Body of pancreas (tissue), 4 donors: Measurements from ENCODE around the gene CTSG.

Experiments
- CTCF ChIP-seq, 7 experiments: fragments of 450-650 bp in 4 of 7; fragments of 200-600 bp in 3 of 7; sonication (generic) in 3 of 7; IDR thresholded peaks; one replicate each; pipeline ENCODE4 v1.5.1; 2016 to 2019; ENCODE audit warnings: antibody characterized with exemption in 7 of 7
- POLR2A ChIP-seq, 3 donors: fragments of 450-650 bp; IDR thresholded peaks; one replicate each; pipeline ENCODE4 v1.6.1; 2016; ENCODE audit warnings: antibody characterized with exemption in 3 of 3, mild to moderate bottlenecking in 2 of 3

- TF ChIP-seq CTCF (IDR thresholded peaks at IDR 0.05), result no peak
- no peak for TF ChIP-seq POLR2A (IDR thresholded peaks at IDR 0.05)
Observed at GRCh38 chr14:24556756-24557155, 19.3 kb downstream of the CTSG start.
